GM21515 (cell line): Measurements from ENCODE around the gene IL4I1.
A peak's percentile ranks its signal among the peaks of the same experiment; 100 is the strongest.

Experiments
- ATAC-seq: cut with Tn5 transposase; IDR thresholded peaks from one replicate; pipeline ENCODE4 v1.9.1; 2021; ENCODE audit not compliant: unreplicated experiment

Gene IL4I1

GRCh38 chr19:49852631-49853126, 44.0 kb downstream of the IL4I1 start:
- no peak for ATAC-seq

GRCh38 chr19:49851456-49852259, 45.0 kb downstream of the IL4I1 start:
- ATAC-seq: no peak

GRCh38 chr19:49850487-49851342, 46.0 kb downstream of the IL4I1 start, which contains the start of gene PTOV1:
Gene PTOV1 (plus strand): TSS chr19:49851159.
- ATAC-seq: peak; percentile 63

GRCh38 chr19:49850221-49850486, 46.5 kb downstream of the IL4I1 start:
- no peak for ATAC-seq

GRCh38 chr19:49849433-49850220, 47.1 kb downstream of the IL4I1 start:
- no peak for ATAC-seq

GRCh38 chr19:49848938-49849337, 47.7 kb downstream of the IL4I1 start:
- no peak for ATAC-seq

GRCh38 chr19:49847731-49848696, 48.7 kb downstream of the IL4I1 start:
- ATAC-seq: no peak

- ATAC-seq: no peak
Measured at GRCh38 chr19:49846408-49846807, 50.3 kb downstream of the IL4I1 start.

GRCh38 chr19:49845414-49845813, 51.3 kb downstream of the IL4I1 start:
- no peak for ATAC-seq

- no peak for ATAC-seq
Measured at GRCh38 chr19:49844138-49845095, 52.3 kb downstream of the IL4I1 start.

- no peak for ATAC-seq
Measured at GRCh38 chr19:49843265-49843664, 53.4 kb downstream of the IL4I1 start.

- no peak for ATAC-seq
Measured at GRCh38 chr19:49840736-49841249, 55.9 kb downstream of the IL4I1 start.

GRCh38 chr19:49840321-49840720, 56.4 kb downstream of the IL4I1 start:
- no peak for ATAC-seq

GRCh38 chr19:49839713-49840112, 57.0 kb downstream of the IL4I1 start:
- no peak for ATAC-seq
